H1 (cell line): Measurements from ENCODE around the gene APOOL. TPM values are rescaled to one million over a fixed set of nuclear protein-coding genes. Genes with fewer than 3 reads are reported as not detected.

Experiments used
- polyA plus RNA-seq, 7 experiments: library from polyadenylated mRNA; depleted of rRNA in 3 of 7; stranded (reverse) in 5 of 7; unstranded in 2 of 7; fragments of >200 nt in 5 of 7; fragments of 200-250 nt in 2 of 7; gene quantifications; 1 replicate in 5 of 7; 2 replicates in 1 of 7; 4 replicates in 1 of 7; pipeline versions ENCODE4 v1.2.1 to v1.2.3, GENCODE V29; 2011 to 2013; ENCODE audit warnings: missing spikeins in 2 of 7, mixed read lengths in 2 of 7
- total RNA-seq: library from RNA; stranded (reverse); fragmentation: NEBNext Ultra II Directional; extraction: Animal tissue kit (Norgen Biotek cat#: 25700); gene quantifications from 2 replicates; pipeline ENCODE4 v1.2.1, GENCODE V29; 2021

APOOL gene
- total and polyA plus RNA-seq, 2 of the 8 experiments (the other 6 are each of a cell fraction or from before 2014, with no cell fraction given), result 2.4 to 8.1 TPM

Other genes starting within 250 kb of the APOOL start
- 0.17 and 0.27 TPM in 2 replicates for gene SATL1, start 239.9 kb downstream of the APOOL start, total RNA-seq
- gene SATL1, start 239.9 kb downstream of the APOOL start, polyA plus RNA-seq (2011; rRNA removed), result 0.06 and 0.08 TPM in 2 replicates
- 15.5 and 16.3 TPM in 2 replicates for gene ZNF711, start 240.1 kb downstream of the APOOL start, total RNA-seq
- 4.2 and 8.5 TPM in 2 replicates for gene ZNF711, start 240.1 kb downstream of the APOOL start, polyA plus RNA-seq (2011; rRNA removed)